ENCODE data around the gene INPP4A. TPM values are rescaled to one million over a fixed set of nuclear protein-coding genes. Genes with fewer than 3 reads are reported as not detected.

The INPP4A gene
- total and polyA plus RNA-seq, 10 of the 15 experiments (the other 5 are each of a cell fraction or from before 2014, with no cell fraction given), result 4.7 to 62.3 (median 36.9) TPM

DNA sequence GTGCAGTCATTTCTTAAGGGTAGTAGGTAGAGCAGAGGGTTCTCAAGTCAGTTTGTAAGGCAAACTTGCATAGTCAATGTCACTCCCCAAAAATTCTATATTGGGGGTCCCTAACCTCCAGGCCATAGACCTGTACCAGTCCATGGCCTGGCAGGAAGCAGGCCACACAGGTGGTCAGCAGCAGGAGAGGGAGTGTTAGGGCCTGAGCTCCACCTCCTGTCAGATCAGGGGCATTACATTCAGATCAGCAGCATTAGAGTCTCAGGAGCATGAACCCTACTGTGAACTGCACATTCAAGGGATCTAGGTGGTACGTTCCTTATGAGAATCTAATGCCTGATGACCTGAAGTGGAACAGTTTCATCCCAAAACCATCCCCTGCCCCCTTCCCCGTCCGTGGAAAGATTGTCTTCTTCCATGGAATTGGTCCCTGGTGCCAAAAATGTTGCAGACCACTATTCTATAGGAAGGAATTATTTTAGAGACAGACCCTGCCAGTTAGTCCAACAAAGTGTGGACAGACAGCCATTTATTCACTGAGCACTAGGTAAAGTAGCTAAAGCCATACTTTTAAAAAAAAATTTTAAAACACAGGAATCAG lies 157.0 kb downstream of the INPP4A start (continued):
- TF ChIP-seq, protein P1, sequence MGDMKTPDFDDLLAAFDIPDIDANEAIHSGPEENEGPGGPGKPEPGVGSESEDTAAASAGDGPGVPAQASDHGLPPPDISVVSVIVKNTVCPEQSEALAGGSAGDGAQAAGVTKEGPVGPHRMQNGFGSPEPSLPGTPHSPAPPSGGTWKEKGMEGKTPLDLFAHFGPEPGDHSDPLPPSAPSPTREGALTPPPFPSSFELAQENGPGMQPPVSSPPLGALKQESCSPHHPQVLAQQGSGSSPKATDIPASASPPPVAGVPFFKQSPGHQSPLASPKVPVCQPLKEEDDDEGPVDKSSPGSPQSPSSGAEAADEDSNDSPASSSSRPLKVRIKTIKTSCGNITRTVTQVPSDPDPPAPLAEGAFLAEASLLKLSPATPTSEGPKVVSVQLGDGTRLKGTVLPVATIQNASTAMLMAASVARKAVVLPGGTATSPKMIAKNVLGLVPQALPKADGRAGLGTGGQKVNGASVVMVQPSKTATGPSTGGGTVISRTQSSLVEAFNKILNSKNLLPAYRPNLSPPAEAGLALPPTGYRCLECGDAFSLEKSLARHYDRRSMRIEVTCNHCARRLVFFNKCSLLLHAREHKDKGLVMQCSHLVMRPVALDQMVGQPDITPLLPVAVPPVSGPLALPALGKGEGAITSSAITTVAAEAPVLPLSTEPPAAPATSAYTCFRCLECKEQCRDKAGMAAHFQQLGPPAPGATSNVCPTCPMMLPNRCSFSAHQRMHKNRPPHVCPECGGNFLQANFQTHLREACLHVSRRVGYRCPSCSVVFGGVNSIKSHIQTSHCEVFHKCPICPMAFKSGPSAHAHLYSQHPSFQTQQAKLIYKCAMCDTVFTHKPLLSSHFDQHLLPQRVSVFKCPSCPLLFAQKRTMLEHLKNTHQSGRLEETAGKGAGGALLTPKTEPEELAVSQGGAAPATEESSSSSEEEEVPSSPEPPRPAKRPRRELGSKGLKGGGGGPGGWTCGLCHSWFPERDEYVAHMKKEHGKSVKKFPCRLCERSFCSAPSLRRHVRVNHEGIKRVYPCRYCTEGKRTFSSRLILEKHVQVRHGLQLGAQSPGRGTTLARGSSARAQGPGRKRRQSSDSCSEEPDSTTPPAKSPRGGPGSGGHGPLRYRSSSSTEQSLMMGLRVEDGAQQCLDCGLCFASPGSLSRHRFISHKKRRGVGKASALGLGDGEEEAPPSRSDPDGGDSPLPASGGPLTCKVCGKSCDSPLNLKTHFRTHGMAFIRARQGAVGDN (IDR thresholded peaks at IDR 0.05), result no peak
- TF ChIP-seq CREM (IDR thresholded peaks at IDR 0.05; ENCODE audit: low read depth) (no peak), SREBF2 (IDR thresholded peaks at IDR 0.05; ENCODE audit: low read length) (no peak), MTA3 (IDR thresholded peaks at IDR 0.05; ENCODE audit: borderline replicate concordance, low read length) (no peak), WRNIP1 (IDR thresholded peaks at IDR 0.05; ENCODE audit: borderline replicate concordance, low read depth, low read length) (no peak), EGR1 (IDR thresholded peaks at IDR 0.05; ENCODE audit: borderline replicate concordance in 1 of 2, low read depth in 2 of 2, low read length in 2 of 2) (no peak), KDM1A (IDR thresholded peaks at IDR 0.05; ENCODE audit: borderline replicate concordance) (no peak), DPF2 (IDR thresholded peaks at IDR 0.05) (no peak), CHD2 (IDR thresholded peaks at IDR 0.05; ENCODE audit: borderline replicate concordance, low read depth, low read length) (no peak), MYB (IDR thresholded peaks at IDR 0.05; ENCODE audit: borderline replicate concordance, low read depth, low read length) (no peak), CREB1 (IDR thresholded peaks at IDR 0.05; ENCODE audit: low read depth) (0 out of 2 replicates have a peak, but pooled peaks have one; percentile 11), ZNF24 (IDR thresholded peaks at IDR 0.05) (no peak), POLR2AphosphoS5 (IDR thresholded peaks at IDR 0.05; ENCODE audit: low read length) (peak; percentile 27; the same call in 1 of the 2 replicates), SMC3 (IDR thresholded peaks at IDR 0.05; ENCODE audit: borderline replicate concordance, low read length) (peak; percentile 62; the same call in 1 of the 2 replicates), RAD21 (IDR thresholded peaks at IDR 0.05; ENCODE audit: insufficient read depth, low read depth, low read length) (peak; percentile 74), PAX5 (IDR thresholded peaks at IDR 0.05; ENCODE audit: borderline replicate concordance, low read depth, low read length) (no peak), RFX5 (IDR thresholded peaks at IDR 0.05; ENCODE audit: low read depth, low read length) (no peak), NR2C2 (IDR thresholded peaks at IDR 0.05; ENCODE audit: borderline replicate concordance, control insufficient read depth, insufficient read length, low read depth) (no peak), TAF1 (IDR thresholded peaks at IDR 0.05; ENCODE audit: borderline replicate concordance, low read depth, low read length) (no peak), BCLAF1 (IDR thresholded peaks at IDR 0.05) (no peak), NRF1 (conservative IDR thresholded peaks at IDR 0.05; ENCODE audit: low read depth, low read length) (no peak)
- TF ChIP-seq, protein P2, sequence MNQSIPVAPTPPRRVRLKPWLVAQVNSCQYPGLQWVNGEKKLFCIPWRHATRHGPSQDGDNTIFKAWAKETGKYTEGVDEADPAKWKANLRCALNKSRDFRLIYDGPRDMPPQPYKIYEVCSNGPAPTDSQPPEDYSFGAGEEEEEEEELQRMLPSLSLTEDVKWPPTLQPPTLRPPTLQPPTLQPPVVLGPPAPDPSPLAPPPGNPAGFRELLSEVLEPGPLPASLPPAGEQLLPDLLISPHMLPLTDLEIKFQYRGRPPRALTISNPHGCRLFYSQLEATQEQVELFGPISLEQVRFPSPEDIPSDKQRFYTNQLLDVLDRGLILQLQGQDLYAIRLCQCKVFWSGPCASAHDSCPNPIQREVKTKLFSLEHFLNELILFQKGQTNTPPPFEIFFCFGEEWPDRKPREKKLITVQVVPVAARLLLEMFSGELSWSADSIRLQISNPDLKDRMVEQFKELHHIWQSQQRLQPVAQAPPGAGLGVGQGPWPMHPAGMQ (IDR thresholded peaks at IDR 0.05; ENCODE audit: borderline replicate concordance), result no peak

Data from GM12878 (cell line).